Measurements from ENCODE around the gene BTAF1. TPM values are rescaled to one million over a fixed set of nuclear protein-coding genes. Genes with fewer than 3 reads are reported as not detected.
"Not testable (repeated sequence)": the region's sequence is repeated elsewhere in the genome, so short reads cannot be mapped to it uniquely, and the experiment has no call there.

Gene BTAF1
- total RNA-seq, 6 experiments from 2014 or later: 18.1 to 20.8 (median 20.4) TPM

- no peaks in the 10 kb centered on the region for H3K9me3 Mint-ChIP-seq
- no peak for DNase-seq
- peaks cover 20% of the 10 kb centered on the region for H3K4me1 Mint-ChIP-seq (ENCODE audit: low read depth)
- TF ChIP-seq CTCF (IDR thresholded peaks at IDR 0.05): no peak
- no peak overlapping the region for H3K27ac Mint-ChIP-seq
- H3K27me3 Mint-ChIP-seq (ENCODE audit: insufficient read depth): no peaks in the 10 kb centered on the region
- no peak overlapping the region for H3K4me3 Mint-ChIP-seq
- H3K36me3 Mint-ChIP-seq (ENCODE audit: low read depth): peaks cover 22% of the 10 kb centered on the region; the same call in 1 of the 2 replicates
Measured at GRCh38 chr10:92010047-92010735, 86.6 kb downstream of the BTAF1 start.

GRCh38 chr10:92011560-92012214 lies 88.1 kb downstream of the BTAF1 start:
- peak; percentile 75 for DNase-seq
- peaks cover 21% of the 10 kb centered on the region; the same call in 1 of the 2 replicates for H3K36me3 Mint-ChIP-seq (ENCODE audit: low read depth)

GRCh38 chr10:92014620-92015019 lies 91.0 kb downstream of the BTAF1 start:
- no peak for TF ChIP-seq CTCF (IDR thresholded peaks at IDR 0.05)
- peaks cover 31% of the 10 kb centered on the region for H3K36me3 Mint-ChIP-seq (ENCODE audit: low read depth)
- H3K27me3 Mint-ChIP-seq (ENCODE audit: insufficient read depth): no peaks in the 10 kb centered on the region
- peaks cover 20% of the 10 kb centered on the region for H3K4me1 Mint-ChIP-seq (ENCODE audit: low read depth)
- H3K9me3 Mint-ChIP-seq: no peaks in the 10 kb centered on the region
- no peak overlapping the region for H3K27ac Mint-ChIP-seq
- H3K4me3 Mint-ChIP-seq: no peak overlapping the region
- no peak for DNase-seq

More at GRCh38 chr10:92011560-92012214, 88.1 kb downstream of the BTAF1 start:
- Mint-ChIP-seq H3K9me3 (no peaks in the 10 kb centered on the region), H3K27me3 (ENCODE audit: insufficient read depth) (no peaks in the 10 kb centered on the region), H3K27ac (peak overlapping the region; percentile 7; the same call in 1 of the 2 replicates), H3K4me1 (ENCODE audit: low read depth) (peaks cover 20% of the 10 kb centered on the region), H3K4me3 (no peak overlapping the region; the same call in 1 of the 2 replicates)
- TF ChIP-seq CTCF (IDR thresholded peaks at IDR 0.05): no peak

GRCh38 chr10:92024700-92025099 lies 101.1 kb downstream of the BTAF1 start:
- Mint-ChIP-seq H3K27ac (peak overlapping the region; percentile 61; the same call in 1 of the 2 replicates), H3K27me3 (ENCODE audit: insufficient read depth) (no peaks in the 10 kb centered on the region), H3K36me3 (ENCODE audit: low read depth) (peaks cover 28% of the 10 kb centered on the region), H3K4me1 (ENCODE audit: low read depth) (peaks cover 8% of the 10 kb centered on the region), H3K4me3 (no peak overlapping the region), H3K9me3 (no peaks in the 10 kb centered on the region)
- no peak for TF ChIP-seq CTCF (IDR thresholded peaks at IDR 0.05)
- peak; percentile 17 for DNase-seq

- not testable (repeated sequence) for H3K27me3 Mint-ChIP-seq (ENCODE audit: insufficient read depth); H3K27ac Mint-ChIP-seq; H3K4me1 Mint-ChIP-seq (ENCODE audit: low read depth); H3K4me3 Mint-ChIP-seq; H3K9me3 Mint-ChIP-seq; DNase-seq
- peaks cover 24% of the 10 kb centered on the region for H3K36me3 Mint-ChIP-seq (ENCODE audit: low read depth)
Measured at GRCh38 chr10:92025340-92025739, 101.8 kb downstream of the BTAF1 start.

- H3K4me1 Mint-ChIP-seq (ENCODE audit: low read depth): peaks cover 8% of the 10 kb centered on the region
Measured at GRCh38 chr10:92027141-92027540, 103.6 kb downstream of the BTAF1 start.

More at GRCh38 chr10:92027141-92027540, 103.6 kb downstream of the BTAF1 start:
- no peak for TF ChIP-seq CTCF (IDR thresholded peaks at IDR 0.05)
- peaks cover 25% of the 10 kb centered on the region for H3K36me3 Mint-ChIP-seq (ENCODE audit: low read depth)
- no peaks in the 10 kb centered on the region for H3K27me3 Mint-ChIP-seq (ENCODE audit: insufficient read depth)
- no peak overlapping the region for H3K4me3 Mint-ChIP-seq
- no peak for DNase-seq
- no peak overlapping the region for H3K27ac Mint-ChIP-seq
- no peaks in the 10 kb centered on the region for H3K9me3 Mint-ChIP-seq
